IPS DF 19.7 (cell line): ENCODE results near the gene AGBL4.
"Not testable (repeated sequence)": the region's sequence is repeated elsewhere in the genome, so short reads cannot be mapped to it uniquely, and the experiment has no call there.

Experiments
- DNase-seq: peaks from one replicate; pipeline ENCODE4 v3.0.0-alpha.2; 2013; ENCODE audit warnings: low read depth, low spot score

The AGBL4 gene

DNA sequence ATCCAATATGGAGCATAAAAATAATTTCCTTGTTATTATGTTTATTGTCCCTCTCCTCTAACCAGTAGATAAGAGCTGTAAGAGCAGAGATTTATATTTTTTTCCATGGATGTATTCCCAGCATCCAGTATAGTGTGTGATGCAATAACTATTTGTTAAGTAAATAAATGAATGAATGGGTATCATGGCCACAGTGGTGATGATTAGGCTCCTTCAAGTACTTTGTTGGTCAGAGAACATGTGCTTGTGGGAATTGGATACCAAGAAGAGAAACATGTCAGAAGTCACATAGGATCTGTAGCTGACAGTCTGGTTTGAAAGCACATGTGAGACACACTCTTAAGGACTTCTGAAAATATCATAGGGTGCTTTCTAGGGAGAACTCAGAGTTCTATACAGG is 588.5 kb downstream of the AGBL4 start:
- no peak for DNase-seq

DNA sequence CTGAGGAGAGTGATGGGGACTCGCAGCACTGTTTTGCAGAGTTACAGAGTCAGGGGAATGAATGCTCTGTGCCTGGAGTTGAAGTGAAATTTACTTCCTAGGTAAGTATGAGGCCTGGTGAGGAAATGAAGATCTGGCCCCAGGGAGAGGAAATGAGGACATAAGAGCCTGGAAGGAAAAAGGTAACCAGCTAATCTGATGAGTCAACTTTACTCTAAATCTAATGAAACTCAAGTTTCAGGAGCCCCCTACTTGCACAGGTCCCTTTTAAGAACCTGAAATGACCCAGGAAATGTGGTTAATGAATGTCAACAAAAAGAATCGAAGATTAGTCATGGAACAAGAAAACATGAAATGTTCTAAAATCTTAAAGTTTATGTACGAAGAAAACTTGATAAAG is 599.0 kb downstream of the AGBL4 start:
- DNase-seq: no peak

DNA sequence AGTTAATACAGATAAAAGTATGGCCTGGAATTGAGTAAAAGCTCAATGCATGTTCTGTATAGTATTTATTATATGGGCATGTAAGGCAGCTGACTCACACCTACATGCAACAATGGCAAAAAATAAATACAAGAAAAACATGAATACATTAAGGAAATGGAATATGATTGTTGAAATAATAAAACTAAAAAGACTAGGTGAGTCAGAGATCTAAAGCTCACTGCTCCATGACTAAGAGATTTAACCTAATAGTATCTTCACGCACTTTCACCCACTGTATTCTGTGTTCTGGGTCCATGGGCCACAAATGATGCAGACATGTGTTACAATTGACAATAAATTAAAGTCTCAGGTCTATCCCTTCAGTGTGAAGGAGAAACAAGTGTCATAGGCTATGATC is 607.0 kb downstream of the AGBL4 start:
- DNase-seq: no peak

DNA sequence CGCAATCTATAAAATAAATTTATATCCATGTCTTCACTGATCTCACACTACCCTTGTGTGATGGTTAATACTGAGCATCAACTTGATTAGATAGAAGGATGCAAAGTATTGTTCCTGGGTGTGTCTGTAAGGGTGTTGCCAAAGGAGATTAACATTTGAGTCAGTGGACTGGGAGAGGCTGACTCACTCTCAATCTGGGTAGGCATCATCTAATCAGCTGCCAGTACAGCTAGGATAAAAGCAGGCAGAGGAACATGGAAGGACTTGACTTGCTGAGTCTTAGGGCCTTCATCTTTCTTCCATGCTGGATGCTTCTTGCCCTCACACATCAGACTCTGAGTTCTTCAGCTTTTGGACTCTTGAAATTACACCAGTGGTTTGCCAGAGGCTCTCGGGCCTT is 615.4 kb downstream of the AGBL4 start:
- no peak for DNase-seq

DNA sequence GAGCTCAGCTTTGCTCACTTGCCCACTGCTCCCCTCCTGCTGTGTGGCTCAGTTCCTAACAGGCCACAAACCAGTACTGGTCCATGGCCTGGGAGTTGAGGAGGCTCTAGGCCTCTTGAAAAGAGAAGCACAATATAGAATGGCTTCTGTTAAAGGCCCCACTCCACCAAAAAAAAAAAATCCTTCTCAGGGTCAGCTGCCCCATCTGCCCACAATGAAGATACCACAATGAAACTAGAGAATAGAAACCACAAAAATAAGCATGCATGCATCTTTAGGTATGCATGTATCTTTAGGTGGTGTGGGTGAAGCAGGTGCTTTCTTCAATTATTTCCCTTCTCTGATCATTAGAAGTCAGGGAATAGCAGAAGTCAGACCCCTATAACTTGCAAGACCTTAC is 626.7 kb downstream of the AGBL4 start:
- no peak for DNase-seq

DNA sequence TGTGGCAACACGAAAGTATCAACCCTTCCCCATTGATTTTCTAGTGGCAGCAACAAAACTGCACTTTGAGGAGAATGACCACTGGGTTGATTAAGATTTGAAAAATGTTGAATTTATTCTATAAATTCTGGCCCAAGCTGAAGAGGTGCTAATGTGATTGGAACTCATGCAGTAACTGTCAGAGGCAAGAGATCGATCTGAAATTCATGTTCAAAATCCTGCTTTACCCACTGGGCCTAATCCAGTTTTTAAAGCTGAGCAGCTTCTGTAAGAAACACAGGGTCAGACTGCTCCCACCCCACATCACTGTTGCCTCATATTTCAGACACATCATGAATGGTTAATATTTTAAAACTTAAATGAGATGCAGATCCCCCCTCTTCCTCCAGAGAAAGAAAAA is 629.6 kb downstream of the AGBL4 start:
- no peak for DNase-seq

DNA sequence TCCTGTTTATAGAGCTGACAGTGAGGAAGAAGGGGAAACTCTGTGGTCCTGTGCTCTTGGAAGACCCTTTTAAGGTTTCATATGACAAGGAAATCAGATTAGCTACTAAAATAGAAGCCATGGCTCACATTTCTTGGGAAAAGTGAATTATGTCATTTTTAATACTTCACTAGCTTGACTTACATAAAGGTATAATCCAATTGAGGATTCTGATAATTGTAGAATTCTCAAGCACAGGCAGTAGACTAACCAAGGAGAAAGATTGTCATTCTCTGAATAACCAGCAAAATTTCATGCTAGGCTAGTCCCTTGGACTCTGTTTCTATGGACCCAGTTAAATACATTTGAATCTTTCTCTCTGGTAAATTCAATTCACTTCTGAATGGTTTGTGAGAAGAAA is 634.1 kb downstream of the AGBL4 start:
- DNase-seq: no peak

DNA sequence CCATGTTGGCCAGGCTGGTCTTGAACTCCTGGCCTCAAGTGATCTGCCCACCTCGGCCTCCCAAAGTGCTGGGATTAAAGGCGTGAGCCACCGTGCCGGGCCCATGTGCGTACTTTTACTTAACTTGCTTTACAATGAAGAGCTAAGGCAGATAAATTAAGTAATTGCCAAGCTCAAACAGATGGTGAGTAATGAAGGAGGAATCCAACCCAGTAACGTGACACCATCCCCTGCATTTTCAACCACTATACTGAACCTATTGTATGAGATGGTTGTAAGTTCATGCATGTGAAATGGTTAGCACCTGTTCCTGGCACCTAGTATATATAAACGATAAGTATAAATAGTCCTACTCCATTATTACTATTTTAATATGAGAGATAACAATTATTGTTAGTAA is 659.1 kb downstream of the AGBL4 start:
- no peak for DNase-seq

DNA sequence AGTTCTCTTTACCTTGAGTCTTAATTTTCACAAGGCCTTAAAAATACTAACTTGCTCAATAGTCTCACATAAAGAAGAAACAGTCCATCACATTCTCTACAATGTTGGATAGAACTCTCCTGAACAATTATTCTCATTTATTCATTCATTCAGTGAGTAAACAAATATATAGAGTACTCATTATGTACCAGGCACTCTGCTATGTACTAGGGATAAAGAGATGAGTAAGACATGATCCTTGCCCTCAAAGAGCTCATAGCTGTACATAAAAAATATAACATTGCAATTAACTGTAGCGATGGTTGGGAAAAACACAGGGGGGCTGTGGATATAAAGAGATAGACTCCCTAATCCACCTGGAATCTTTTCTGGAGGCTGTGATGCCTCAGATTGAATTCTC is 660.1 kb downstream of the AGBL4 start:
- DNase-seq: no peak

DNA sequence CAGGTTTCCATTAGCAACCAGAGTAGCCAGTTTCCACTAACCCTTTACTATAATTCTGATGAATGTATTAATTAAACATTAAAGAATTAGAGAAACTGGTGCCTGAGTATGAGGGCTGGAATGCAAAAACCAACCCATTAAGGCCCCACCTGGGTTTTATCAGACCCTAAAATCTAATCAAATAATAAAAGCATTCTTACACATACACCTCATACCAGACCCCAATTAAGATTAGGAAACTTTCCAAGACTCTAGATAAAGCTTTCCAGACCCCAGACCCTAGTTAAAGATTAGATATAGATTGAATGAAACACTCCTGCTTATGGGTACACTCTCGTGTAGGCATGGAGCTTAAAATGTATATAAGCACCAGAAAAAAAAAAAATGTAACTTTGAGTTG is 665.7 kb downstream of the AGBL4 start:
- DNase-seq: no peak

DNA sequence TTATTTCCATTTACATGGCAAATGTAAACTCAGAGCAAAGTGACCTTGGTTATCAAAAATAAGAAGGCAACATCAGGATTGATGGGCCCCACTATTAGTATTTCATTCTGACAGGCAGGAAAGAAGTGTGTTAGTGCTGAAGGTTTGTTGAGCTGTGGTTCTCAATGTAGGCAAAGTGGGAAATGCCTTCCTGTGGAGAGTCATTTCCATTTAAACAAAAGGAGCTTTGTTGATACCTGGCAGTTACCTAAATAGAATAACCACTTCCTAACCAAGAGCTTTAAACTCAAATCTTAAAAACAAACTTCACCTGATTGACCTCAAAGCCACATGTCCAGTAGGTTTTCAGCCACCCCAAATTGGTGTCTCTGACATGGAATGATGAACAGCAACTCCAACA is 667.2 kb downstream of the AGBL4 start:
- DNase-seq: no peak

DNA sequence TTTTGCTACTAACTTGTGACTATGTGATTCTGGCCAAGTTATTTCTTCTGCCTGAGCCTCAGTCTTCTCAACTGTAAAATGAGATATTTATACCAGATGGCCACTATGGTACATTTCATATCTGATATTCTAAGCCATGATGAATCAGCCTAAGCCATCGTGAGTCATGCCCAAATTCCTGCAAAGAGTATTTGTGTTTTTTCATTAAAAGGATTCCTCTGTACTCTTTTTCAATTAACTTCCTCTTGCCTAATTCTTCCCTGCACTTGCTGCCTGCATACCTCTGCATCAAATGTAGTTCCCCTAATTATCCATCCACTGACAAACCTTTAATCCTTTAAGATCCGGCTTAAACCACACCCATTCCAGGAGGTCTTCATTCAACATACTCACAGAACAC is 672.0 kb downstream of the AGBL4 start:
- DNase-seq: no peak

DNA sequence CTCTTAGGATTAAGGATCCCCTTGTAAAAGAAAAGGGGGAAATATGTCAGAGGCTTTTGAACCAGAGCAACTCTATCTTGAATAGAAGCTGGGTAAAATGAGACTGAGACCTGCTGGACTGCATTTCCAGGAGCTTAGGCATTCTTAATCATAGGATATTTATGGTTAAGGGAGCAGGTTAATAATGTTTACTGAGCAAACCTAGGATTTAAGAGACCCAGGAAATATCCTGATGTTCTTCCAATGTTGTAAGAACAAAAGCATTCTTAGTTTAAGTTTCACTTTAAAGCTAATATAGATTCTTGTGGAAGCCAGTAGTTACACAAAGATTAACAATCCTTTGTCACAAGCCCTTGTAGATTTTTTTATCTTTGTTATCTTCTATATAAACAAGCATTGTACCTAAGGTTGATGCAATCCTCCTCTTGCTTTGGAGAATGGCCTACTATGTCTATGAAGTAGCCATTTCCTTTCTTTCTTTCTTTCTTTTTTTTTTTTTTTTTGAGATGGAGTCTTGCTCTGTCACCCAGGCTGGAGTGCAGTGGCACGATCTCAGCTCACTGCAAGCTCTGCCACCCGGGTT is 676.9 kb downstream of the AGBL4 start:
- no peak for DNase-seq

DNA sequence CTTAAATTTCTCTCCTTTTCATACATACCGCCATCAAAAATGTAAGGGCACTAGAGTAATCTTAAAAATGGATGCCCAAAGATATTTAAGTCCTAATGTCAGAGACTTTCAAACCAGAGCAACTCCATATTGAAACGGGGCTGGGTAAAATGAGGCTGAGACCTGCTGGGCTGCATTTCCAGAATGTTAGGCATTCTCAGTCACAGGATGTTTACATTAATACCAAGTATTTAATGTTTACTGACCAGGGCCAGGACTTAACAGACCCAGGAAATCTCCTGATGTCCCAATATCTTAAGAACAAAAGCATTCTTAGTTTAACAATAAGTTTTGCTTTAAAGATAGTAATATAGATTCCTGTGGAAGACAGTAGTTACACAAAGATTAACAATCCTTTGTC is 683.2 kb downstream of the AGBL4 start:
- no peak for DNase-seq

DNA sequence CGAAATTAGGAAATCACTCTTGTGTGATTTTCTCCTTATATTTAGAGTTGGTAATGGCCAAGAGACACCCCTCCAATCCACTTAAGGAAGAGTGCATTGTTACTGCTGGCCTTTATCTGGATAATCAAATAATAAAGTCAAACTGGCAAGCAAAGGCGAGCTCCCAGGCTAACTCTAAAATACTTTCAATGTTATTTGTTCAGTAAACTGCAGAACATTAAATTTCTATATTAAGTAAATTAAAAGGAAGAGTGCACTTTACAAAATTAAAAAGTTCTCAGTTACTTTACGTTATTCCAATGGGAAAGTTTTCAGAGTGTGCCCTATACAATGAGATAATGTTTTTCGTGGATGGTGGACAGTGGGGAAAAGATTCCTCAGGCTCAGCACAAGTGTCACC is 684.7 kb downstream of the AGBL4 start:
- DNase-seq: no peak

DNA sequence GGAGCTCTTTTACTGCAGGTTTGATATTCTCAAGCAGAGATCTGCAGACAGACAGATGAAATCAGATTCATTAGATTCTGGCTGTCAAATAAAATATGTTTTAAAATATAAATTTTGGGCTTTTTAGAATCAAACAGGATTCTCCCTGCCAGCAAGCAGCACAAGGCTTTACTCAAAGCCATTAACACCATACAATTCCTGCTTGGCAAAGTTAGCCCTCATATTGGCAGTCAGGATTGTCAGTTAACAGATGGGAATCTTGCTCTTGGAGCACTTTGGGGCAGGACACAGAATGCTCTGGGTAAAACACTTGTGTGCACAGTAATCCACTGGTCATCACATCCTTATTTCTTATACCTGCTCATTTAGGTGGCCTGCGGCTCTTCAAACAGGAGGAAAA is 686.5 kb downstream of the AGBL4 start:
- DNase-seq: no peak

DNA sequence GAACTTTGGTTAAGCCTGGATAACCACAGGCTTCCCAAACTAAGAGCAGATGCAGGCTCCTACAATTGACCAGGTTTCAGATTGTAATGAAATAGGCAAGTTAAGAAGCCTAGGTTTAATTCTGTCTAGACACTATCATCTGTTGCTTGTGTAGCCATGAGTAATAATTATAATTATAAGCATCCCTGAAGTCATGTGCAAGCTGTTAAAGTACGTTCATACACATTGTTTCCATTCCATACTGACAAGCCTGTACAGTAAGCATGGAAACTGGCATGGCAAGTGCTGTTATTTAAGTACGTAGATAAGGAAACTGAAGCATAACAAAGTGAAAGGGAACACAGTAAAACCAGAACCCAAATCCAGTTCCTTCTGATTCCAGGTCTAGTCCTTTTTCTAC is 689.8 kb downstream of the AGBL4 start:
- no peak for DNase-seq

DNA sequence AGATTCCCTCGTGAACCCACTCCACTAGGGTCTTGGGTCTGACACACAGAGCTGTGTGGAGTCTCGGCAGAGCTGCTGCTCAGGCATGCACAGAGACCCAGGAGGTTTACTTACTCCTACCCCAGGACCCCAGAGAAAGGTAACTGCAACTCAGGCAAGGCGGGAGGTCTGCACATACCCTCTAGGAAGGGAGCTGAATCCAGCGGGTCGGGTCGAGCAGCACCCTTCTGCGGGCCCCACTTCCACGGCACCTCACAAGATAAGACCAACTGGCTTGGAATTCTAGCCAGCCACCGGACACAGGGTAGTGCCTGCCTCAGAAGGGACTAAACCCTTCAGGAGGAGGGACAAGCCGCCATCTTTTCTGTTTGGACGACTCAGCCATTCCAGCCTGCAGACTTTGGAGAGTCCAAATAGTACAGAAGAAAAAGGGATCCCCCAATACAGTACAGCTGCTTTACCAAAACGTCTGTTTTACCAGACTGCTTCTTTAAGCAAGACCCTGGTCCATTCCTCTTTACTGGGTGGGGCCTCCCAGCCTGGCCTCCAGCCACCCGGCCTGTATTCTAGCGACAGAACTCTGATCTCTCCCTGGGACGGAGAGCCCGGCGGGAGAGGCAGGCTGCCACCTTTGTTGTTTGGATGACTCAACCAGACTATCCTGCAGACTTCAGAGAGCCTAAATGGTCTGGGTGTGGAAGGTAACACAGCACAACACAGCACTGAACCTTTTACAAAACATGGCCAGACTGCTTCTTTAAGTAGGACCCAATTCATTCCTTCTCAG is 692.5 kb downstream of the AGBL4 start:
- no peak for DNase-seq

DNA sequence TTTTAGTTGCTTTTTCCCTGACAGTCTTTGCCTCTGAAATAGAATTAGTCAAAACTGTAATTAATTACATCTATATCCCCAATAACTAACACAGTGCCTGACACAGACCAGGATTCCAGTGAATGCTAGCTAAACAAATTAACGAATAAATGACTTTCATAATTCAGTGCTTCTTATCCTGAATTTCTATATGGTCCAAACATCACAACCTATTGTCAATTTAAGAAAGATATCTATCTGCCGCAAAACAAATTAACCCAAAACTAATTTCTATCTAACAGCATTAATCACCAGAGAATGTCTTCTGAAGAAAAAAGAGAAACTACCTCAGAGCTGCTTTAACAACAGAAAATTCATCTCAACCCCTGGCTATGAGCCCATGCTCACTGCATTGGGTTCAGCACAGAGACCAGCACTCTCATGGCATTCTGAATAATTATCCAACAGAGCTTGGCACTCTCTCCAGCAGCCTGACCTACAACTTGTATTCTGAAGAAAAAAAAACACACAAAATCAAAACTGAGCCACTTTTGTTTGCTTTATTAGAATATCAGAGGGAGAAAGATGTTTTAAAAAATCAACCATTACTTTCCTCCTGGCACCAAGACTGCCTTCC is 699.7 kb downstream of the AGBL4 start:
- no peak for DNase-seq

DNA sequence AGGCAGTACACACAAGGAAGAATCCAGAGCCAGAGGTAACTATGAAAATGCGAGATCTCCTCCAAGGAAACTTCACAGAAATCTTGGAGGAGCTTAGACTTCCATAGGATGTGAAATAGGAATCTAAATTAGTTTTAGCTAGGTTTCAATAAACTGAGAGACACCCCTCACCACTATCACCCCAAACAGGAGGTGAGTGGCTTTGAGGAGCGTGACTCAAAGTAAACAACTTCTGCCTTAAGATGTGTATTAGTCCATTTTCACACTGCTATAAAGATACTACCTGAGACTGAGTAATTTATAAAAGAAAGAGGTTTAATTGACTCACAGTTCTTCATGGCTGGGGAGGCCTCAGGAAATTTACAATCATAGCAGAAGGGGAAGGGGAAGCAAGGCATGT is 703.3 kb downstream of the AGBL4 start:
- DNase-seq: not testable (repeated sequence)

DNA sequence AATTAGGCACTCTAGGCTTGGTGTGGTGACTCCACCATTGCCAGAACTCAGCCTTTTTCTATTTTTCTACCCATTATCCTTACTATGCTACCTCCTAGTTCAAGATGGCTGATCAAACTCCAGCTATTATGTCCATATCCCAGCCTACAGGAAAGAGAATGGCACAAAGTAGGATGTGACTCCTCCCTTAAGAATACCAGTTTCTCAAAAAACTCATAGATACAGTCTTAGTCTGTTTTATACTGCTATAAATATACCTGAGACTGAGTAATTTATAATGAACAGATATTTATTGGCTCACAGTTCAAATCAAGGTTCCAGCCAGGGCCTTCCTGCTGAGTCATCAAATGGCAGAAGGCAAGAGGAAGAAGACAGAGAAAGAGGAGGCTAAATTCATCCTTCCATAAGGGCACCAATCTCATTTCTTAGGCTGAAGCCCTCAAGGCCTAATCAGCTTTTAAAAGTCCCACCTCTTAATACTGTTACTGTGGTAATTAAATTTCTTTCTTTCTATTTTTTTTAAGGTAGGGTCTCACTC is 704.3 kb downstream of the AGBL4 start:
- no peak for DNase-seq

DNA sequence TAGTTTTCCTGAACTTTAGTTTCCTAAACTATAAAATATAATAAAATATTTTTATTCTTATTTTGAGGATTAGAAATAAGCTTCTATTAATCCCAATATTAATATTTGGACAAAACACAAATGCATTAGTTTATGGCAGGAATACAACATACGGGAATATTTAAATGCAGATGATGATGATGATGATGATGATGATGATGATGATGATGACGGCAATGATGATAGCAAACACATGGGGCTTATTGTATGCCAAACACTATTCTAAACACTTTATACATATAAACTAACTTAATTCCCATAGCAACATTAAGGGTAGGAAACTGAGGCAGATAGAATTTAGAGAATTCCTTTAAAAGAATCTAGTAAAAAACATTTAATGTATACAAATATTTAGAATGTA is 705.5 kb downstream of the AGBL4 start:
- DNase-seq: no peak

DNA sequence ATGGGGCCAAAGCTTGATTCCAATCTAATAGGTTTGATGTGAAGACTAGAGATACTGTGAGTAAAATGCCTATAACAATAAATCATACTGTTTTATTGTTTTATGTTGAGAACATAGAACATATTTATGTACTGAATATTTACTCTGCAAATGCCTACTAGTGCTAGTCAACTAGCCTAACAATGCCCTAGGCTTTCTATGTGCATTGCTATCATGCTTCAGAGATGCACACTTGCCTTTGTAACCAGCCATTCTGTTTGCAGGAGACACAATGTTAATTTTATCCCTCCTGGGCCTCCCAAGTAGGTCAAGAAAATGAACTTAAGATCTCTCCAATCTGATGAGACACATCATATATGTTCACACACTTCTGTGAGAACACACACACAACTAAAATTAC is 716.3 kb downstream of the AGBL4 start:
- no peak for DNase-seq
